Raji (cell line): Measurements from ENCODE around the gene TNFAIP8.

Source experiments
- POLR2A ChIP-seq: IDR thresholded peaks from 2 replicates; pipeline ENCODE4 v1.6.1; 2011; ENCODE audit warnings: low read depth, low read length, control low read depth; ENCODE audit not compliant: insufficient read depth

TNFAIP8 gene

GRCh38 chr5:119426057-119426456 lies 70.2 kb downstream of the TNFAIP8 start:
- TF ChIP-seq POLR2A, result no peak

- TF ChIP-seq POLR2A, result no peak
Measured at GRCh38 chr5:119427060-119427459, 71.2 kb downstream of the TNFAIP8 start.

DNA sequence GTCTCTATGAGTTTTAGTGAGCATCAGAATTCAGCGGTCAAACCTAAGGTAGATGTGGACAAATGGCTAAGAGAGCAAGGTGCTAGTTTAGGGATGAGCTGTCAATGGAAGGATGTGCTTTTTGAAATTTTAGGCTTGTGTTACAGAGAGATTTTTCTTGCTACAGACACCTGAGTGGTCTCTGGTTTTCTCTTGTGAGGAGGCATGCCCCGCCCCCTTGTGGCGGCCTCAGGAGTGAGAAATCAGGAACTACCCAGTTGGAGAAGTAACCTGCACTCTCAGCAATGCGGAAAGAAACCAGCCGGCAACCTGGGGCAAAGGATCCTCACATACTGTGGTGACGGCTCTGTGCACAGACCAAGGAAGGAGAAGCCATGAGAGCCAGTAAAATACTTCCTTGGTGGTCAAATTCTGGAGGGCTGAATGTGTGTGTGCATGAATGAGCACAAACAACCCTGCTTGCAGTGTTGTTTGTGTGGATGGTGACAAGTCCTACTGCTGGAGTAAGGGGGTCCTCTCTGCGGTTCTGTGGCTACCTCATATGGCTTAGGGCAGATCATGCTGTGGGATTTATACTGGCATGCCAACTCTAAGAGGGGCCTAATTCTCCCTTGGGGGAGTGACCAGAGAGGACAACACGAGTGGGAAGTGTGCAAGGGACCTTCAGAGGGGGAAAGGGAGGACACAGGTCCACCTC lies 79.8 kb downstream of the TNFAIP8 start:
- no peak for TF ChIP-seq POLR2A

DNA sequence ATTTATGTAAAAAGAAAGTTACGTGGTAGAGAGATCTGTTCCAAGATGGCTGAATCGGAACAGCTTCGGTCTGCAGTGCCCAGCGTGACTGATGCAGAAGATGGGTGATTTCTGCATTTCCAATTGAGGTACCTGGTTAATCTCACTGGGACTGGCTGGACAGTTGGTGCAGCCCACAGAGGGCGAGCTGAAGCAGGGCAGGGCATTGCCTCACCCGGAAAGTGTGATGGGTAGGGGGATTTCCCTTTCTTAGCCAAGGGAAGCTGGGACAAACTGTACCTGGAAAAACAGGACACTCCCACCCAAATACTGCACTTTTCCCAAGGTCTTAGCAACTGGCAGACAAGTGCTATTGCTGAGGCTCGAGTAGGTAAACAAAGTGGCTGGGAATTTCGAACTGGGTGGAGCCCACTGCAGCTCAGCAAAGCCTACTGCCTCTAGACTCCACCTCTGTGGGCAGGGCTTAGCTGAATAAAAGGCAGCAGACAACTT lies 83.4 kb downstream of the TNFAIP8 start:
- TF ChIP-seq POLR2A, result no peak

- no peak for TF ChIP-seq POLR2A
Measured at GRCh38 chr5:119445544-119445943, 89.7 kb downstream of the TNFAIP8 start.
